Raji (cell line): ENCODE data around the gene PALMD.

Experiments used
- POLR2A ChIP-seq: IDR thresholded peaks from 2 replicates; pipeline ENCODE4 v1.6.1; 2011; ENCODE audit warnings: low read depth, low read length, control low read depth; ENCODE audit not compliant: insufficient read depth

Gene PALMD

GRCh38 chr1:99645203-99645602, 710 bp upstream of the PALMD start:
- no peak for TF ChIP-seq POLR2A

- TF ChIP-seq POLR2A: no peak
Measured at GRCh38 chr1:99646868-99647267, 955 bp downstream of the PALMD start.

GRCh38 chr1:99647490-99647889, 1.6 kb downstream of the PALMD start:
- no peak for TF ChIP-seq POLR2A

GRCh38 chr1:99648107-99648506, 2.2 kb downstream of the PALMD start:
- TF ChIP-seq POLR2A: no peak

- TF ChIP-seq POLR2A: no peak
Measured at GRCh38 chr1:99650030-99650429, 4.1 kb downstream of the PALMD start.

GRCh38 chr1:99650773-99651437, 5.0 kb downstream of the PALMD start:
- no peak for TF ChIP-seq POLR2A

GRCh38 chr1:99652881-99653281, 7.0 kb downstream of the PALMD start:
- TF ChIP-seq POLR2A: no peak

GRCh38 chr1:99655376-99655775, 9.5 kb downstream of the PALMD start:
- no peak for TF ChIP-seq POLR2A

- TF ChIP-seq POLR2A: no peak
Measured at GRCh38 chr1:99656701-99657100, 10.8 kb downstream of the PALMD start.

- no peak for TF ChIP-seq POLR2A
Measured at GRCh38 chr1:99657213-99658030, 11.5 kb downstream of the PALMD start.

GRCh38 chr1:99658031-99658290, 12.0 kb downstream of the PALMD start:
- TF ChIP-seq POLR2A: no peak

- TF ChIP-seq POLR2A: no peak
Measured at GRCh38 chr1:99659755-99660210, 13.9 kb downstream of the PALMD start.

GRCh38 chr1:99660496-99660895, 14.6 kb downstream of the PALMD start:
- no peak for TF ChIP-seq POLR2A

- TF ChIP-seq POLR2A: no peak
Measured at GRCh38 chr1:99661780-99662179, 15.9 kb downstream of the PALMD start.

- no peak for TF ChIP-seq POLR2A
Measured at GRCh38 chr1:99662539-99663080, 16.7 kb downstream of the PALMD start.

GRCh38 chr1:99663501-99663900, 17.6 kb downstream of the PALMD start:
- TF ChIP-seq POLR2A: no peak
